Activated CD8-positive, alpha-beta T cell treated with anti-CD3 and anti-CD28 coated beads for 36 hours (primary cell): ENCODE results near the gene GSTA2. TPM values are rescaled to one million over a fixed set of nuclear protein-coding genes. Genes with fewer than 3 reads are reported as not detected.
"Not testable (repeated sequence)": the region's sequence is repeated elsewhere in the genome, so short reads cannot be mapped to it uniquely, and the experiment has no call there.

Experiments
- ATAC-seq: fragments of 200-7000 bp; cut with Tn5 transposase; one replicate; pipeline ENCODE4 v1.10.0; 2021; ENCODE audit warnings: mild to moderate bottlenecking, moderate library complexity
- CTCF ChIA-PET: fragments of 350-600 bp; sonication (Branson Sonifier 250); formaldehyde crosslinking; loops from one replicate; lab custom pipeline; 2021; ENCODE audit warnings: antibody characterized with exemption; lab: Charles Lee
- POLR2A ChIA-PET: fragments of 350-600 bp; sonication (Branson Sonifier 250); formaldehyde crosslinking; loops from one replicate; lab custom pipeline; 2021; ENCODE audit warnings: antibody characterized with exemption; lab: Charles Lee
- DNase-seq: peaks from one replicate; pipeline ENCODE4 v3.0.0-alpha.2; 2020
- H3K27ac Mint-ChIP-seq: one replicate; pipeline ENCODE4 v1.8.0; 2021; ENCODE audit warnings: mild to moderate bottlenecking, mixed read lengths
- H3K27me3 Mint-ChIP-seq: one replicate; pipeline ENCODE4 v1.8.0; 2021; ENCODE audit warnings: mixed read lengths
- H3K36me3 Mint-ChIP-seq: one replicate; pipeline ENCODE4 v1.8.0; 2021; ENCODE audit warnings: low read depth, mixed read lengths
- H3K4me1 Mint-ChIP-seq: one replicate; pipeline ENCODE4 v1.8.0; 2021; ENCODE audit warnings: low read depth, mixed read lengths
- H3K4me3 Mint-ChIP-seq: one replicate; pipeline ENCODE4 v1.8.0; 2021; ENCODE audit warnings: mild to moderate bottlenecking, moderate library complexity, mixed read lengths
- H3K9me3 Mint-ChIP-seq: one replicate; pipeline ENCODE4 v1.8.0; 2021; ENCODE audit warnings: mixed read lengths
- intact Hi-C: fragments of 100-400 bp; cut with micrococcal nuclease; formaldehyde crosslinking; loops from one replicate; pipeline ENCODE4 v1.10.0; 2022
- total RNA-seq, 2 experiments: library from RNA; stranded (reverse); gene quantifications; one replicate each; pipeline ENCODE4 v1.2.3, GENCODE V29; 2021
- TF ChIP-seq, protein P1 (sequence below): fragments of 200-600 bp; IDR thresholded peaks from one replicate; pipeline ENCODE4 v1.8.0; 2022; ENCODE audit warnings: antibody characterized with exemption, mild to moderate bottlenecking

Gene GSTA2
- total RNA-seq, 2 experiments from 2014 or later, result not detected

DNA sequence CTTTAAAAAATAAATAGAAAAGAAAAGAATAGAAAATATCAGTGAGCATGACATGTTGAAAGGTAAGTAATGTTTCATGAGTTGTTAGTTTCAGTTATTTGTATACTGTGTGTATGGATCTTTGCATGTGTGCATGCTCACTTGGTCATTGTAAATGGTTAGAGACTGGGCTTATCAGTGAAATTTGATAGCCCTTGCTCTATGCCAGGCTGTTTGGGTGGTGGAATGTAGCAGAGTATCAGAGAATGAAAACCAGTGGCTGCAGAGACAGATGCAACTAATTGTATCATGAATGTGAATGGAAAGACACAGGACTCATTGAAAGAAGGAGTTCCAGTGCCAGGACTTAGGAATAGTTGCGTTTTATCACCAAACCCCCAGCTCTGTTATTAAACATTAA, 4.2 kb downstream of the GSTA2 start:
- ATAC-seq (no peak), DNase-seq (no peak)
- Mint-ChIP-seq H3K36me3 (no peaks in the 10 kb centered on the region), H3K27me3 (peaks cover 13% of the 10 kb centered on the region), H3K27ac (no peak overlapping the region), H3K4me1 (no peaks in the 10 kb centered on the region), H3K4me3 (no peak overlapping the region), H3K9me3 (no peaks in the 10 kb centered on the region)
- TF ChIP-seq, protein P1, sequence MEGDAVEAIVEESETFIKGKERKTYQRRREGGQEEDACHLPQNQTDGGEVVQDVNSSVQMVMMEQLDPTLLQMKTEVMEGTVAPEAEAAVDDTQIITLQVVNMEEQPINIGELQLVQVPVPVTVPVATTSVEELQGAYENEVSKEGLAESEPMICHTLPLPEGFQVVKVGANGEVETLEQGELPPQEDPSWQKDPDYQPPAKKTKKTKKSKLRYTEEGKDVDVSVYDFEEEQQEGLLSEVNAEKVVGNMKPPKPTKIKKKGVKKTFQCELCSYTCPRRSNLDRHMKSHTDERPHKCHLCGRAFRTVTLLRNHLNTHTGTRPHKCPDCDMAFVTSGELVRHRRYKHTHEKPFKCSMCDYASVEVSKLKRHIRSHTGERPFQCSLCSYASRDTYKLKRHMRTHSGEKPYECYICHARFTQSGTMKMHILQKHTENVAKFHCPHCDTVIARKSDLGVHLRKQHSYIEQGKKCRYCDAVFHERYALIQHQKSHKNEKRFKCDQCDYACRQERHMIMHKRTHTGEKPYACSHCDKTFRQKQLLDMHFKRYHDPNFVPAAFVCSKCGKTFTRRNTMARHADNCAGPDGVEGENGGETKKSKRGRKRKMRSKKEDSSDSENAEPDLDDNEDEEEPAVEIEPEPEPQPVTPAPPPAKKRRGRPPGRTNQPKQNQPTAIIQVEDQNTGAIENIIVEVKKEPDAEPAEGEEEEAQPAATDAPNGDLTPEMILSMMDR, result no peak
- intact Hi-C loops, result no loop called here
- ChIA-PET CTCF (no interaction called here), POLR2A (no interaction called here)

DNA sequence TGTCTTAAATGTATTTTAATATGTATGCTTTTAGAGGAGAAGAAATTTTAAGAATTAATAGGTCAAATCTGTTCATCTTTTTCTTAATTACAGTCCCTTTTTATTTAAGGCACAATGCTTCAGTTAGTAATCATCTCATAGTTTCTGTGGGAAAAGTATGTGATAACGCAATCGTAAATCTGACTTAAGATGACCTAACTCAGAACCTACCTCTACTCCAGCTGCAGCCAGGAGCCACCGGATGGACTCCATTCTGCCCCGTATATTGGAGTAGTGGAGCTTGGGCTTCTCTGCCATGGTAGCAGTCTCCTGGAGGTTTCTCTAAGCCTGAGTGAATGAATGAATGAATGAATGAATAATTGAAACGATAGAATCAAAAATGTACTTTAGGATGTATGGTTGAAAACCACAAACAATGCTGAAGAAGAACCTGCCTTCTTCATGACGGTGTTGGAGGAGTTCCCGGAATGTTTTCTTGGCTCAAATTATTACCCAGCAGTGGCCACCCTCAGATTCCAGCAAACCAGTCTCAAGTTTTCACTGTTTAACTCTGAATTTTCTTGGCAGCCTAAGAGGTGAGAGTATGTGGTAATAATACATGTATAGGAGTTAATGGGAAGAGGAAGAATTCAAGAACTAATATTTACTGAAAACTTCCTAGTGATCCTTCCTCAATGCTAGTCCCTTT, 5.5 kb downstream of the GSTA2 start:
- H3K9me3 Mint-ChIP-seq, DNase-seq, POLR2A ChIA-PET: not testable (repeated sequence)

DNA sequence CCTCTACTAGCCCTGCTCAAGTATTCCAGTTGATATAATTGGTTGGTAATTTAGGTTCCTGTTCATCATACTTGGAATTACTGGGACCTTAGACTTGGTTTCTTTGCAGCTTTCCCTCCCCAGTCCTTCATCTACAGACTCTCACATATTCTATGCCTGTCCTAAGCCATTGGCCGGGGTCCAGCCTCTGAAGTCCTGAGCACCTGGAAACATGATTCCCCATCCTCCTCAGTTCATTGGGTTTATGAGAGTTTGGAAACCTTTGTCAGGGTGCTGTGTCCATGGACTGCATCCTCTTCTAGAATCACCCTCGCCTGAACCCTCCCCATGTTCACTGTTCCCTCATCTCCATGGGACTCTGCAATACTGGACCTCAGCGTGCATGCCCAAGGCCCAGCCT, 8.8 kb downstream of the GSTA2 start:
- H3K36me3 Mint-ChIP-seq, result no peaks in the 10 kb centered on the region
- ATAC-seq (no peak), DNase-seq (no peak)
- TF ChIP-seq, protein P1, result no peak
- no peak overlapping the region for H3K27ac Mint-ChIP-seq
- no peaks in the 10 kb centered on the region for H3K4me1 Mint-ChIP-seq
- no peak overlapping the region for H3K4me3 Mint-ChIP-seq
- CTCF ChIA-PET, result no interaction called here
- intact Hi-C loops, result no loop called here
- peaks cover 2% of the 10 kb centered on the region for H3K9me3 Mint-ChIP-seq
- H3K27me3 Mint-ChIP-seq, result peaks cover 10% of the 10 kb centered on the region
- POLR2A ChIA-PET, result no interaction called here

More for the DNA sequence above, 5.5 kb downstream of the GSTA2 start:
- H3K36me3 Mint-ChIP-seq, H3K27ac Mint-ChIP-seq, intact Hi-C loops, CTCF ChIA-PET, H3K4me1 Mint-ChIP-seq, ATAC-seq, H3K4me3 Mint-ChIP-seq: not testable (repeated sequence)
- H3K27me3 Mint-ChIP-seq, result peaks cover 15% of the 10 kb centered on the region

DNA sequence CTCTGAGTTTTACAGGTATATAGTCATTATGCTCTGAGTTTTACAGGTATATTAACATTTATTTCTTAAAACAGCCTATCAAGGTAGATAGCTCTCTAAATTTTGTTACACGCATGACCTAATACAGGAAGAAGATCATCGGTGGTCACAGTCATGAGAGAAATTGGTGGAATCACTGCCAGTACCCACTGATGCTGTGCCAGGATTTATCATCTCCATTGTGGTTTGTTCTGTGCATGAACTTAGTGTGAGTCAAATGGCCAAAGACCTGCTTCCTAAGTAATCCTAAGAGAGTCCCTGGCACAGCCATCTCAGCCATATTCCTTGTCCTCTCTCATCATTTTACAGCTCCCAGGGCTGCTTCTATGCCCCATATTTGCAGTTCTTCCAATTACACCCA, 10.1 kb downstream of the GSTA2 start:
- H3K27ac Mint-ChIP-seq, CTCF ChIA-PET, H3K36me3 Mint-ChIP-seq, ATAC-seq, intact Hi-C loops, H3K4me3 Mint-ChIP-seq, DNase-seq, POLR2A ChIA-PET, H3K4me1 Mint-ChIP-seq, H3K9me3 Mint-ChIP-seq, H3K27me3 Mint-ChIP-seq: not testable (repeated sequence)

DNA sequence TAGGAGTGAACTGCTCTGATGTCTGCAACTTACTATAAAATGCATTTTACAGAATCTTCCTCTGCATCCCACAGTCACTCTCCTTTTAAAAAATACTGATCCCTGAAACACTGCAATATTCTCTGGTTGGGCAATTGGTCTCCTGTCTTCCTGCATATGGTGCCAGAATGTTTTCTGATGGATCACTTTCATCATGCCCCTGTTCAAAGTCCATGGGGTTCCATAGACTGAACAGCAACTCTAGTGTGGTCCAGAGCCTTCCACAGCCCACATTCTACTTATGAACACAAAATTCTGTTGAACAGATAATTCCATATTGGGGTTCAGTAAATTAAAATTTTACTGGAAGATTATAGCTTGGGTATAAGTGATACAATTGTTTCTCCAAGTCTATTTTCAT, 11.0 kb downstream of the GSTA2 start:
- ChIA-PET POLR2A (no interaction called here), CTCF (no interaction called here)
- intact Hi-C loops, result no loop called here
- H3K4me1 Mint-ChIP-seq, result no peaks in the 10 kb centered on the region
- ATAC-seq, result no peak
- H3K27me3 Mint-ChIP-seq, result peaks cover 5% of the 10 kb centered on the region
- no peak for DNase-seq
- no peak overlapping the region for H3K27ac Mint-ChIP-seq
- TF ChIP-seq, protein P1, result no peak
- H3K4me3 Mint-ChIP-seq, result no peak overlapping the region
- no peaks in the 10 kb centered on the region for H3K36me3 Mint-ChIP-seq
- H3K9me3 Mint-ChIP-seq, result peaks cover 2% of the 10 kb centered on the region

DNA sequence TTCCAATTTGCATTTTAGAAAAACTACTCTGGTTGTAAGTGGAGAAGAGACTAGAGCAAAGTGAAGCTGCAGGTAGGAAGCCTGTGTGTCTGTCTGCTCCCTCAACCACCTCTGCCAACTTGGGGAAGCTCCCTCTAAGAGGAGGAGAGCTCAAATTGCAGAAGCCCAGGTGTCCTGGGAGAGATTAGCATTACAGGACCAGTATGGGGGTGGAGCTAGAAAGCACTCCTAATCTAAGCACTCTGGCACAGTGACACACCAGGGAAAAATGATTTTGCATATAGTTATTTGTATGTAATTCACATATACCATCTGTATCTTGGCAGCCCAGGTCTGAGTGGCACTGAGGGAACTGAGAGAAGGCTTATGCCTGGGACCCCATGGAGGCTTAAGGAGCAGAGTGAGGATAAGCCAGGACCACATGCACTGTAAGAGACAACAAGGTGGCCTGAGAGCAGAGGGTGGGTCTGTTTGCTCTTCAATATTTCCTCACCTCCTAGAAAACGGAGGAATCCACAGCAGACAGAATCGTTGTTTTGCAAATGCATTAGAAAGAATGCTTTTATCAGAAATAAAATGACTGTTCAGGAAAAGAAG, 13.6 kb downstream of the GSTA2 start:
- Mint-ChIP-seq H3K4me1 (no peaks in the 10 kb centered on the region), H3K36me3 (no peaks in the 10 kb centered on the region), H3K27ac (no peak overlapping the region), H3K27me3 (peaks cover 5% of the 10 kb centered on the region), H3K4me3 (no peak overlapping the region), H3K9me3 (peaks cover 2% of the 10 kb centered on the region)
- ChIA-PET POLR2A (no interaction called here), CTCF (interaction anchor here (1.1 kb wide), 1 partner anchor 25 kb away, joined by 3 read pairs; no protein-coding TSS in a partner anchor)
- intact Hi-C loops, result no loop called here
- no peak for ATAC-seq
- TF ChIP-seq, protein P1, result no peak
- DNase-seq, result no peak

DNA sequence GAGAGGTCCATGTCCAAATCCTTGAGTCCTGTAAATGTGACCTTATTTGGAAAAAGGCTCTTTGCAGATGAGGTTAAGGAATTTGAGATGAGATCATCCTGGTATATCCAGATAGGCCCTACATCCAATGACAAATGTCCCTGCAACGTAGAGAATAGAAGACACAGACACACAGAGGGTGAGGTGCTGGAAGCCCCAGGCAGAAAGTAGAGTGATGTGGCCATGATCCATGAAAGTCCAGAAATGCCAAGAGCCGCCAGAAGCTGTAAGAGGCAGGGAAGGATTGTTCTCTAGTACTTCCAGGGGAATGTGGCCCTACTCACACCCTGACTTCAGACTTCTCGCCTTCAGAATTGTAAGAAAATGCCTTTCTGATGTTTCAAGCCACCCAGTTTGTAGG, 16.0 kb downstream of the GSTA2 start:
- H3K36me3 Mint-ChIP-seq, H3K27me3 Mint-ChIP-seq, POLR2A ChIA-PET, H3K27ac Mint-ChIP-seq, H3K4me3 Mint-ChIP-seq, DNase-seq, H3K4me1 Mint-ChIP-seq, H3K9me3 Mint-ChIP-seq, ATAC-seq, CTCF ChIA-PET, intact Hi-C loops: not testable (repeated sequence)
